Liver (tissue), 3 donors: ENCODE results near the gene DUS4L.

ENCODE experiments used
- FOXA1 ChIP-seq: IDR thresholded peaks from 2 replicates; pipeline ENCODE4 v1.6.1; 2016; ENCODE audit warnings: antibody characterized with exemption
- HNF4A ChIP-seq, 2 donors: conservative IDR thresholded peaks; 2 replicates each; pipeline ENCODE4 v1.6.1; 2016; ENCODE audit warnings: antibody characterized with exemption in 2 of 2, mild to moderate bottlenecking in 2 of 2
- MAX ChIP-seq: IDR thresholded peaks from 2 replicates; pipeline ENCODE4 v1.6.1; 2016; ENCODE audit warnings: antibody characterized with exemption
- TF ChIP-seq, protein P1 (sequence below): fragments of 150-350 bp; IDR thresholded peaks from 2 replicates; pipeline ENCODE4 v1.5.1; 2017; ENCODE audit warnings: improper control_type of control experiment, low read depth, low read length; ENCODE audit not compliant: missing input control
- donor health status: healthy.
- donor health status: healthy.

- TF ChIP-seq, protein P1, sequence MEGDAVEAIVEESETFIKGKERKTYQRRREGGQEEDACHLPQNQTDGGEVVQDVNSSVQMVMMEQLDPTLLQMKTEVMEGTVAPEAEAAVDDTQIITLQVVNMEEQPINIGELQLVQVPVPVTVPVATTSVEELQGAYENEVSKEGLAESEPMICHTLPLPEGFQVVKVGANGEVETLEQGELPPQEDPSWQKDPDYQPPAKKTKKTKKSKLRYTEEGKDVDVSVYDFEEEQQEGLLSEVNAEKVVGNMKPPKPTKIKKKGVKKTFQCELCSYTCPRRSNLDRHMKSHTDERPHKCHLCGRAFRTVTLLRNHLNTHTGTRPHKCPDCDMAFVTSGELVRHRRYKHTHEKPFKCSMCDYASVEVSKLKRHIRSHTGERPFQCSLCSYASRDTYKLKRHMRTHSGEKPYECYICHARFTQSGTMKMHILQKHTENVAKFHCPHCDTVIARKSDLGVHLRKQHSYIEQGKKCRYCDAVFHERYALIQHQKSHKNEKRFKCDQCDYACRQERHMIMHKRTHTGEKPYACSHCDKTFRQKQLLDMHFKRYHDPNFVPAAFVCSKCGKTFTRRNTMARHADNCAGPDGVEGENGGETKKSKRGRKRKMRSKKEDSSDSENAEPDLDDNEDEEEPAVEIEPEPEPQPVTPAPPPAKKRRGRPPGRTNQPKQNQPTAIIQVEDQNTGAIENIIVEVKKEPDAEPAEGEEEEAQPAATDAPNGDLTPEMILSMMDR = no peak
- TF ChIP-seq HNF4A (conservative IDR thresholded peaks at IDR 0.05) (no peak), MAX (no peak), FOXA1 (no peak)
Measured at GRCh38 chr7:107605218-107605815, 41.5 kb downstream of the DUS4L start.
